A549 (cell line): ENCODE measurements around the gene MOB3A. TPM values are rescaled to one million over a fixed set of nuclear protein-coding genes. Genes with fewer than 3 reads are reported as not detected.

Experiments used
- ATAC-seq, 2 experiments: fragments of 200-7000 bp in 1 of 2; fragments of >200 bp in 1 of 2; cut with Nextera tagmentation in 1 of 2; cut with Tn5 transposase in 1 of 2; 3 replicates each; pipeline versions ENCODE4 v1.8.0 to v1.9.1; 2018 to 2020; ENCODE audit warnings: mild to moderate bottlenecking in 1 of 2, moderate library complexity in 1 of 2
- CTCF ChIA-PET: fragments of 300-600 bp; sonication (Branson Sonifier 250); formaldehyde crosslinking; extraction: SDS; loops from one replicate; lab custom pipeline; 2021; ENCODE audit warnings: antibody characterized with exemption, inconsistent platforms; lab: Yijun Ruan, JAX
- POLR2A ChIA-PET: fragments of 350-600 bp; formaldehyde crosslinking; extraction: SDS; loops from one replicate; lab custom pipeline; 2021; ENCODE audit warnings: antibody characterized with exemption, inconsistent platforms; lab: Yijun Ruan, JAX
- DNase-seq, 2 experiments: peaks; one replicate each; pipeline versions ENCODE4 v3.0.0 to v3.0.0-alpha.2; 2011 to 2016; ENCODE audit warnings: low read depth in 1 of 2, low spot score in 1 of 2
- FAIRE-seq: peaks from 2 replicates; lab custom pipeline; 2011; peaks lifted over from hg19 to GRCh38; lab: Jason Lieb, UNC
- H3K27ac ChIP-seq, 2 experiments: fragments of >200 bp; sonication (Bioruptor Twin); formaldehyde crosslinking; 3 replicates each; pipeline ENCODE4 v1.5.1; 2016 to 2017
- H3K4me1 ChIP-seq: fragments of >200 bp; sonication (Bioruptor Twin); formaldehyde crosslinking; 3 replicates; pipeline ENCODE4 v1.6.1; 2016
- H3K4me2 ChIP-seq: fragments of >200 bp; sonication (Bioruptor Twin); formaldehyde crosslinking; 3 replicates; pipeline ENCODE4 v1.6.1; 2016
- H3K4me3 ChIP-seq: fragments of >200 bp; sonication (Bioruptor Twin); formaldehyde crosslinking; 3 replicates; pipeline ENCODE4 v1.5.1; 2016
- H3K9me3 ChIP-seq: fragments of >200 bp; sonication (Bioruptor Twin); formaldehyde crosslinking; 3 replicates; pipeline ENCODE4 v1.6.1; 2016
- BHLHE40 ChIP-seq: IDR thresholded peaks from 2 replicates; pipeline ENCODE4 v1.6.1; 2012; ENCODE audit warnings: low read depth, low read length, inconsistent platforms
- CBX2 ChIP-seq: fragments of 200-600 bp; sonication (generic); IDR thresholded peaks from 2 replicates; pipeline ENCODE4 v1.6.1; 2016; ENCODE audit warnings: low read depth, mild to moderate bottlenecking, borderline replicate concordance
- CEBPB ChIP-seq, 2 experiments: fragments of >200 bp in 1 of 2; sonication (Bioruptor Twin) in 1 of 2; formaldehyde crosslinking in 1 of 2; IDR thresholded peaks; 2 replicates each; pipeline ENCODE4 v1.6.1; 2012 to 2016
- CHD2 ChIP-seq: fragments of 150-350 bp; IDR thresholded peaks from 2 replicates; pipeline ENCODE4 v1.6.1; 2014; ENCODE audit warnings: low read length; ENCODE audit not compliant: partially characterized antibody
- EHF ChIP-seq: fragments of 250-450 bp; sonication (Bioruptor Pico); IDR thresholded peaks from 2 replicates; pipeline ENCODE4 v1.5.0; 2020; ENCODE audit warnings: mild to moderate bottlenecking
- FOSL2 ChIP-seq, 2 experiments: fragments of 450-650 bp in 1 of 2; fragments of >200 bp in 1 of 2; sonication (Bioruptor Twin) in 1 of 2; formaldehyde crosslinking; IDR thresholded peaks; 2 replicates each; pipeline versions ENCODE4 v1.5.0 to v1.6.1; 2016 to 2020; ENCODE audit warnings: mild to moderate bottlenecking in 1 of 2, moderate library complexity in 1 of 2
- HOXB13 ChIP-seq: fragments of 250-450 bp; sonication (Bioruptor Pico); IDR thresholded peaks from 2 replicates; pipeline ENCODE4 v1.5.0; 2020; ENCODE audit warnings: low read depth, mild to moderate bottlenecking, moderate library complexity
- HOXB5 ChIP-seq: fragments of 250-450 bp; sonication (Bioruptor Pico); IDR thresholded peaks from 2 replicates; pipeline ENCODE4 v1.5.0; 2020; ENCODE audit warnings: mild to moderate bottlenecking, moderate library complexity
- KDM1A ChIP-seq: fragments of 200-600 bp; sonication (generic); IDR thresholded peaks from 2 replicates; pipeline ENCODE4 v1.6.1; 2016; ENCODE audit warnings: low read depth, mild to moderate bottlenecking
- MAFK ChIP-seq: fragments of 450-650 bp; IDR thresholded peaks from 2 replicates; pipeline ENCODE4 v1.6.1; 2014; ENCODE audit not compliant: partially characterized antibody
- MYC ChIP-seq: IDR thresholded peaks from 2 replicates; pipeline ENCODE4 v1.6.1; 2012; ENCODE audit warnings: mild to moderate bottlenecking, inconsistent platforms, low read length, improper control_type of control experiment, borderline replicate concordance
- RNF2 ChIP-seq: fragments of 200-600 bp; sonication (generic); IDR thresholded peaks from 2 replicates; pipeline ENCODE4 v1.6.1; 2016; ENCODE audit warnings: low read depth, mild to moderate bottlenecking, antibody characterized with exemption, moderate library complexity, borderline replicate concordance
- TFCP2L1 ChIP-seq: fragments of 250-450 bp; sonication (Bioruptor Pico); IDR thresholded peaks from 2 replicates; pipeline ENCODE4 v1.5.0; 2021; ENCODE audit warnings: mild to moderate bottlenecking
- ZFP36 ChIP-seq: fragments of 450-650 bp; IDR thresholded peaks from 2 replicates; pipeline ENCODE4 v1.6.1; 2014; ENCODE audit warnings: borderline replicate concordance; ENCODE audit not compliant: partially characterized antibody
- WGBS: methylation state at CpG from one replicate; pipeline ENCODE4 v1.1.6; 2017; ENCODE audit errors: missing lambda C conversion rate; 5-methylcytosine and 5-hydroxymethylcytosine counted together
- polyA plus RNA-seq, 4 experiments: library from polyadenylated mRNA; depleted of rRNA in 3 of 4; stranded (reverse); fragments of >200 nt; fragmentation: RNase III in 1 of 4; extraction: RNeasy Plus Mini Kit Qiagen cat#74134 plus additional on column Dnase treatment in 1 of 4; gene quantifications; 2 replicates in 3 of 4; 3 replicates in 1 of 4; pipeline ENCODE4 v1.2.3, GENCODE V29; 2011 to 2017
- TF ChIP-seq, protein P1 (sequence below): fragments of 250-450 bp; sonication (Bioruptor Pico); IDR thresholded peaks from 2 replicates; pipeline ENCODE4 v1.5.0; 2020; ENCODE audit warnings: low read depth, mild to moderate bottlenecking, moderate library complexity
- TF ChIP-seq, protein P2 (sequence below): fragments of >200 bp; sonication (Bioruptor Twin); formaldehyde crosslinking; IDR thresholded peaks from 3 replicates; pipeline ENCODE4 v1.6.1; 2016
- TF ChIP-seq, protein P3 (sequence below): fragments of 150-350 bp; IDR thresholded peaks from 2 replicates; pipeline ENCODE4 v1.6.1; 2014; ENCODE audit warnings: low read depth, mild to moderate bottlenecking, low read length
- TF ChIP-seq, protein P4 (sequence below): fragments of >200 bp; sonication (Bioruptor Twin); formaldehyde crosslinking; IDR thresholded peaks from 2 replicates; pipeline ENCODE4 v1.6.1; 2016

Gene MOB3A
- polyA plus RNA-seq, 2 of the 4 experiments (the other 2 are of a cell fraction), result 9.1 to 10.9 TPM

DNA sequence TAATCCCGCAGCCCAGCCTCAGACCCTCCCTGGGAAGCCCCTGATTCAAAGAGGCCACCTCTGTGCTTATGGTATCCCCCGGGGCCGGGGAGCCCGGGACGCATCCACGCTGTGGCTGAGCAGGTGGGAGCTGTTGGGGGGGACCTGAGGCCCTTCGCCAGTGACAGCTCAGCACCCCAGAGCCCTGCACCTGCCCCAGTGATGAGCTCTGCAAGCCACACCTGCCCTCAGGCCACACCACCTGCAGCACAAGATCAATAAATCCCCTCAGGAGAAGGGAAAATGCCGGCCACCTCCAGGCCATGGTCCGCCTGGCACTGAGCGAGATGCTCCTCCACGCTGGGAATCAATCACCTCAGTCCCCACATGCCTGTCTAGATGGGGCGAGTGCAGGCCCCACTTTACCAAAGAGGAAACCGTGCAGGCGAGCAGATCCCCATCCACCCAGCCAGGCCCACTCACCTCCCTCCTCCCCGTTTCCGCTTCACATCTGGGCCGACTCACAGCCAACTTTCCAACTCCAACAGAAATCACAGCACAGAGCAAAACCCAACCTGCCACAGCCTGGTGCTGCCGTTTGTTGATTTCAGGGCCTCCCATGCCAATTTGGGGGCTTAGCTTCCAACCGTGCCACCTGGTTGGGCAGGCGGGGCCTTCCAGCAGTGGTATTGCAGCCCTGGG is 12.8 kb downstream of the MOB3A start (continued):
- TF ChIP-seq, protein P1, sequence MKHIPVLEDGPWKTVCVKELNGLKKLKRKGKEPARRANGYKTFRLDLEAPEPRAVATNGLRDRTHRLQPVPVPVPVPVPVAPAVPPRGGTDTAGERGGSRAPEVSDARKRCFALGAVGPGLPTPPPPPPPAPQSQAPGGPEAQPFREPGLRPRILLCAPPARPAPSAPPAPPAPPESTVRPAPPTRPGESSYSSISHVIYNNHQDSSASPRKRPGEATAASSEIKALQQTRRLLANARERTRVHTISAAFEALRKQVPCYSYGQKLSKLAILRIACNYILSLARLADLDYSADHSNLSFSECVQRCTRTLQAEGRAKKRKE (CRISPR knock-in tag), result no peak
- TF ChIP-seq EHF (CRISPR knock-in tag) (no peak), MYC (no peak)

DNA sequence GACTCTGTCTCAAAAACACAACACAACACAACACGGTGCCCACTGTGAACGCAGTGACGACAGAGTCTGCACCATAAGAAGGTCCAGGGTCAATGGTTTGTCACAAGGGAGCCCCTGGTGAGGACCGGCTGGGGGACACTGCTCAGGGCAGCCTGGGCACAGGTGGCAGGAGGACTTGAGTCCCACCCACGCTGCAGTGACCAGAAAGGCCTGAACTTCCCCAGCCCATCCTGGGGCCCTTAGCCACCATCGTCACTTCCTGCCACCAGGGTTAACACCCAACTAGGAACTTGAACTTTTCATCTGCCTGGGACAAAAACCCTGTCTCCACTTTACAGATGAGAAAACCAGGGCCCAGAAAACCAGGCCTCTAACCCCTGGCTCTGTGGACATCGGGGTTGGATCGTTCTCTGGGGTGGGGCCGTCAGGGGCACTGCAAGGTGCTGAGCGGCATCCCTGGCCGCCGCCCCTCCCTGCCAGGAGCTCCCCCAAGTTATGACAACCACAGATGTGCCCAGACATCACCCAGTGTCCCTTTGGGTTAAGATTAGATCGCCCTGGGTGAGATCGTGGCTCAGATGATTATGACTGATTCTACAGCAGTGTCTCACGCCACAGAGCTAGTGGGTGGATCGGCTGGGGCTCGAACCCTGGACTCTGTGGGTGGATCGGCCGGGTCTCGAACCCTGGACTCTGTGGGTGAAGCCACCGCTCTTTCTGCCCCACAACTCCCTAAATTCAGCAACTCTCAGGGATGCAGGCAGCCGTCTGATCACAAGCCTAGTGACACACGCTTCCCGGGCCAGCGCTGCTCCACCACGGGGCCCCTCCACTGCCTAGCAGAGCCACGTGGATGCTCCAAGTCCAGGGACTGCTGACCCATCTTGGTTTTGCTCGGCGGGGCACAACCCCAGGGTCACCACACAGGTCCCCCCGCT is 14.0 kb downstream of the MOB3A start:
- ChIA-PET POLR2A (no interaction called here), CTCF (interaction anchor here (1.5 to 1.7 kb wide), 2 partner anchors 12 to 62 kb away, joined by 5 to 8 read pairs; no protein-coding TSS in a partner anchor)
- ATAC-seq (no peak), FAIRE-seq (no peak), DNase-seq (no peak)
- TF ChIP-seq, protein P1 (CRISPR knock-in tag), result no peak
- TF ChIP-seq ZFP36 (no peak), CEBPB (IDR thresholded peaks at IDR 0.05) (no peak), EHF (CRISPR knock-in tag) (no peak), FOSL2 (IDR thresholded peaks at IDR 0.05) (no peak), FOSL2 (CRISPR knock-in tag; IDR thresholded peaks at IDR 0.05) (no peak), TFCP2L1 (CRISPR knock-in tag) (no peak), HOXB5 (no peak), HOXB13 (no peak), BHLHE40 (no peak), MAFK (no peak), CBX2 (no peak)
- TF ChIP-seq, protein P2, sequence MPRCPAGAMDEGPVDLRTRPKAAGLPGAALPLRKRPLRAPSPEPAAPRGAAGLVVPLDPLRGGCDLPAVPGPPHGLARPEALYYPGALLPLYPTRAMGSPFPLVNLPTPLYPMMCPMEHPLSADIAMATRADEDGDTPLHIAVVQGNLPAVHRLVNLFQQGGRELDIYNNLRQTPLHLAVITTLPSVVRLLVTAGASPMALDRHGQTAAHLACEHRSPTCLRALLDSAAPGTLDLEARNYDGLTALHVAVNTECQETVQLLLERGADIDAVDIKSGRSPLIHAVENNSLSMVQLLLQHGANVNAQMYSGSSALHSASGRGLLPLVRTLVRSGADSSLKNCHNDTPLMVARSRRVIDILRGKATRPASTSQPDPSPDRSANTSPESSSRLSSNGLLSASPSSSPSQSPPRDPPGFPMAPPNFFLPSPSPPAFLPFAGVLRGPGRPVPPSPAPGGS, result no peak
- TF ChIP-seq, protein P3, sequence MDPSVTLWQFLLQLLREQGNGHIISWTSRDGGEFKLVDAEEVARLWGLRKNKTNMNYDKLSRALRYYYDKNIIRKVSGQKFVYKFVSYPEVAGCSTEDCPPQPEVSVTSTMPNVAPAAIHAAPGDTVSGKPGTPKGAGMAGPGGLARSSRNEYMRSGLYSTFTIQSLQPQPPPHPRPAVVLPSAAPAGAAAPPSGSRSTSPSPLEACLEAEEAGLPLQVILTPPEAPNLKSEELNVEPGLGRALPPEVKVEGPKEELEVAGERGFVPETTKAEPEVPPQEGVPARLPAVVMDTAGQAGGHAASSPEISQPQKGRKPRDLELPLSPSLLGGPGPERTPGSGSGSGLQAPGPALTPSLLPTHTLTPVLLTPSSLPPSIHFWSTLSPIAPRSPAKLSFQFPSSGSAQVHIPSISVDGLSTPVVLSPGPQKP, result no peak
- peaks cover under 1% of the 10 kb centered on the region; the same call in 2 of the 3 replicates for H3K4me1 ChIP-seq
- H3K9me3 ChIP-seq, result no peaks in the 10 kb centered on the region
- H3K27ac ChIP-seq, result no peak overlapping the region
- WGBS, result 93% methylated on average over 20 of the region's 30 CpGs
- no peak overlapping the region for H3K4me3 ChIP-seq
- no peak overlapping the region for H3K4me2 ChIP-seq

DNA sequence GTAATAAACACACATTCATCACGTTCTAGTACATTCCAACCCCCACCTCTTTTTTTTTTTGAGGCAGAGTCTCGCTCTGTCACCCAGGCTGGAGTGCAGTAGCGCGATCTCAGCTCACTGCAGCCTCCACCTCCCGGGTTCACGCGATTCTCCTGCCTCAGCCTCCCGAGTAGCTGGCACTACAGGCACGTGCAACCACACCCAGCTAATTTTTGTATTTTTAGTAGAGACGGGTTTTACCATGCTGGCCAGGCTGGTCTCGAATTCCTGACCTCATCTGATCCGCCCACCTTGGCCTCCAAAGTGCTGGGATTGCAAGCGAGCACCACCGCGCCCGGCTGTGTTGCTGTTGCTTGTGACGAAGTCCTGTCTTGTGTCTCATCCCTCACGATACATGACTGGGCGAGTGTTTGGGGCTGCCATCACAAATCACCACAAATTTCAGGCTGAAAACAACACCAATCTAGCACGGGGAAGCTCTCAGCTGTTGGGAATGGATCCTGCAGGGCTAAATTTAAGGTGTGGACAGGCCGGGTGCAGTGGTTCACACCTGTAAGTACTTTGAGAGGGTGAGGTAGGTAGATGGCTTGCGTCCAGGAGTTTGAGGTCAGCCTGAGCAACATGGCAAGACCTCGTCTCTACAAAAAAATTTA is 15.7 kb downstream of the MOB3A start:
- CTCF ChIA-PET, result interaction anchor here (1.3 to 1.9 kb wide), 2 partner anchors 11 to 15 kb away, joined by 4 read pairs; no protein-coding TSS in a partner anchor
- no peak for ATAC-seq
- Histone ChIP-seq H3K27ac (no peak overlapping the region), H3K4me1 (no peaks in the 10 kb centered on the region), H3K4me2 (no peak overlapping the region), H3K9me3 (no peaks in the 10 kb centered on the region), H3K4me3 (no peak overlapping the region)
- POLR2A ChIA-PET, result no interaction called here
- no peak for DNase-seq
- no peak for FAIRE-seq
- WGBS, result 89% methylated on average over 23 of the region's 23 CpGs
- TF ChIP-seq, protein P4, sequence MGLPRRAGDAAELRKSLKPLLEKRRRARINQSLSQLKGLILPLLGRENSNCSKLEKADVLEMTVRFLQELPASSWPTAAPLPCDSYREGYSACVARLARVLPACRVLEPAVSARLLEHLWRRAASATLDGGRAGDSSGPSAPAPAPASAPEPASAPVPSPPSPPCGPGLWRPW, result no peak
- TF ChIP-seq KDM1A (no peak), CHD2 (no peak), RNF2 (no peak)
